ENCODE data around the gene GH2.

The GH2 gene

DNA sequence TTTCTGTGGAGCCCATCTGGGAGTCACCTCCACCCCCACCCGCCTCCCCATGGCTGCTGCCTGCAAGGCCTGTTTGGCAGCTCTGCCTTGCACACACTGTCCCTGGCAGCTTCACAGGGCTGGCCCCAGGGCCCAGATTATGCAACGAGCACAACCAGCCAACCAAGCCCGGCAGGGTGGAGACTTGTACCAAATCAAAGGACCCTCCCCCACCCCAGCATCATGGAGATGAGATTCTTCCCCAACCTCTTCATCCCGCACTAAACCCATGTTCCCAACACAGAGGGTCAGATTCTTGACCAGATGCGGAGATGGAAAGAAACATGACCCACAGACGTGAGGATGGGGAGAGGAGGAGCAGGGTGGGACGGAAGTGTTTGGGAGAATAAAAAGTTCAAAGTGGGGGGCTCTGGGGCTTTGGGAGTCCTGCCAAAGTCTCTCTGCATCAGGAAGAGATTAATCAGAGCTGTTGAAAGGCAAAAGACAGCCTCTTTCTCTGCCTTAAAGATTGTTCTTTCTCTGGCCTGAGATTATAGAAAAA, 43.0 kb downstream of the GH2 start:
- DNase-seq = no peak

DNA sequence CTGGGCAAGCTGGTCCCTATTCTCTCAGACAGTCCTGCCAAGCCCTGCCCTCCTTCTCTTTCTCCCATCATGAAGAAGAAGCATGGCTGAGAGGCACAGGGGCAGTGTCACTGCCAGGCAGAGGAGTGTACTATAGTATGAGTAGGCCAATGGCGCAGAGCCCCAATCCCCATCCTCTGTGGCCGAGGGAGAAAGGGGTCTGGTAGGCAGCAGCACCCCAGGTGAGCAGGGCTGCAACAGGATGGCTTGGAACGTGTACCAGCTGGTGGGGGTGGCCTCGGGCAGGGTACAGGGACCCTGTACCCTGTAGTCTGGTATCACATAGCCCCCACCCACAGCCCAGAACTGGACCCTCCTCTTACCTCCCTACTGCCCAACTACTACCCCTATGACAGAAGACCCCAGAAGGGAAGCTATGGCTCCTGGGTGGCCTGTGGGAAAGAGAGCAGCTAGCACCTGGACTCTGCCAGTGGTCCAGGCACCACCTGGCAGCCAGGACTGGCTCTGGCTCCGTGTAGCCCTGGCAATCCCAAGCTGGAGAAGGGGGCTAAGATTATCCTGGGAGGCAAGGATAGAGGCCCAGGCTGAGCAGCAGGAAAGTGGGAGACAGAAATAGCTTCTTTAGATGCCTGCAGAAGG, 43.7 kb downstream of the GH2 start:
- DNase-seq = no peak

DNA sequence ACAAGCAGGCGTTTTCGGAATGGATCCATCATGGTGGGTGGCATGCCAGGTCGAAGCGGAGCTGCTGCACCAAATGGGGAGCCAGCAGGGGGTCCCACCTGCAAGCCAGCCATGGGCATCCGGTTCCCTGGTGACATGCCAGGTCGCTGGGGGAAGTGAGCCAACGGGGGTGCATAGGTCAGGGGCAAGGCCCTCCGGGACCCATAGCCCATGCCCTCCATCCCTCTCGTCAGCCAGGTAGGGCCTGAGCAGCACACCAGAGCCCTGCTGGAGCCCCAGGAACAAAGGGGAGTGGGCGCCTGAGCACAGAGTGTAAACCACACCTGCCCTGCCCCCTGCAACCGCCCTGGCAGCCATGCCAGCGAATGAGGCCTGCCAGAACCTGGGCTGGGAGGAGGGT, 44.3 kb downstream of the GH2 start:
- DNase-seq = no peak

DNA sequence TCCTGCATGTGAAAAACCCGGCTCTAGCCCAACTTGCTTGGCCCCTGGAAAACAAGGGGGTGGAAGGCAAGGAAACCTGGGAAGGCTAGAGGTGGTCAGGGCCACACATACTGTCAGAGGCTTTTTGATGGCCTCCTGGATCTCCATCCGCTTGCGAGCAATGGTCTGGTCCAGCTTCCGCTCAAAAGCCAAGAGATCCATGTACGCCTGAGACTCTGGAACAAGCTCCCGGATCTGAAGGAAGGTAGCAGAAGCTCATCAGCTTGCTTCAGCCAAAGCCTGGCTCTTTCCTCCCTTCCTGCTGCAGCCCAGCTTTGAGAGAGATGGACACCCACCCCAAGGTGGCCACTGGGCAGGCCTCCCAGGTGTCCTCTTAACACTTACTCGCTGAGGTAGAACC, 44.9 kb downstream of the GH2 start:
- no peak for DNase-seq

DNA sequence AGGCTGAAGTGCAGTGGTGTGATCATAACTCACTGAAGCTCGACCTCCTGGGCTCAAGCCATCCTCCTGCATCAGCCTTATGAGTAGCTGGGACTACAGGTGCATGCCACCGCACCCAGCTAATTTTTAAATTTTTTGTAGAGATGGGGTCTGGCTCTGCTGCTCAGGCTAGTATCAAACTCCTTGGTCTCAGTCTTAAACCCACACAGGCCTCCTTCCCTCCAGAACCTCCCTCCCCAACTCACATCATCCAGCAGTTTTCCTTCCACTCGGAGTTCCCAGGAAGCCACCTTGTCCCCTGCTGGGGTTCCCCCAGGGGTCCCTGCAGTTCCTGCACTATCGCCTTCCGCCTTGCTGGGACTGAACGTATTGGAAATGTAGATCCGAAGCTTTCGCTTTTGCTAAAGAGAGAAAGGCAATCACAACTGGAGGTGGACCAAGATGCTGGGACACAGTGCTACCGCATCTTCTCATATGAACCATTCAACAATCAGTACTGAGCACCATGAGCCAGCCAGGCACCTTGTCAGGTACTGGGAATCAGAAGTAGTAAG, 46.5 kb downstream of the GH2 start:
- no peak for DNase-seq

DNA sequence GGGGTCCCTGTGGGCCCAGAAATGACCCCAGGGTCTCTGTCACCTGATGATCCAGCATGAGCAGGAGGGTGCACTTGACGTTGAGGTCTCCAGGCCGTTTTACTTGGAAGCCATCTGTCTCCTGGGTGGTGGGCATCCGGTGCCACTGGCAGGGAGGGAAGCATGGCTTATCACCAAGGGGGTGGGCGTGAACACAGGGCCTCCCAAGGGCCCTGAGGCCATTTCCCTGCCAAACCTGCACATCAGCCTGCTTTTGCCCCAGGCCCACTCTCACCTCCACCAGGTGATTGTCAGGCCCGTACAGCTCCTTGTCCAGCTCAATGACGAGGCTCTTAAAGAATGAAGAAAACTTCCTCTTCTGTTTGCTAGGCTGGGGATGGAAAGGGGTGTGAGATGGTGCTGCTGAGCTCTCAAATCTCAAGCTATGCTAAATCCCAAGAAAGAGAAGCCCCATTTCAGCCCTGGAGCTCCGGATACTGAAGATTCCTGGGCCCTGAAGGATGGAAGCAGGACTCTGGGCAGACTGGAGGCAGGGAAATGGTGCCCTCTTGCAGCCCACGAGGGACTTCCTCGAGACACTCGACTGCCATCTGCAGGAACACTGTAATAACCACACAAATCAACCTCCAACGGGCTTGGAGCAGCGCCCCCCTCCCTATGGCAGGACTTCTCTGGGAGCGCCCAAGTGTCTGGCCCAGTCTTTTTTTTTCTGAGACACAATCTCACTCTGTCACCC, 47.1 kb downstream of the GH2 start:
- DNase-seq = peak; percentile 35

DNA sequence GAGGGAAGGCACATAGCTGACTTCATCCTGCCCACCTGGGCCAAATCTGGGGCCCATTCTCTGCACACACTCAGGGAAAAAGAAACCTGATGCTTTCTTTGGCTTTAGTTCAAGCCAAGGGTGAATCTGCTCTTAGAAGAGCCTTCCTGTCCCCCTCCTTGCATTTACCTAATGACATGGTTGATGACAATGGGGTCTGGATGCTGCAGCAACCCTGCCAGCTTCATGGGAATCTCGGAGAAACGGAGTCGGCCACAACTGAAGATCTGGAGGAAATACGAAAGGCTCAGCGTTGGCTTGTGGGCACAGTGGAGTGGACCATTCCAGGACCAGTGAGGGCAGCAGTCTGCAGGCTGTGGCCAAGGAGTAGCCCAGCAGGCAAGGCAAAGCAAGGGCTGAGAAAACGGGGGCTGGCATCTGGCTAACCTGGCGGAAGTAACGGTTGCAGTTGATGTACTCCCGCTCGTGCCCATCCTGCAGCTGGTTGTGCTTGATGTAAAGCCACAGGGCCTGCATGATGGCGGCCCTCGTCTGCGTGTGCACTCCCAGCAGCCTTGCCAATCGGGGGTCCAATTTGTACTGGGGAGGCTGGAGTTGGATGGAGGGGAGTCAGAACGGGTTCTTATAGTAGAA, 47.9 kb downstream of the GH2 start:
- DNase-seq = no peak

- DNase-seq = no peak
Measured at GRCh38 chr17:63833026-63833740, 48.6 kb downstream of the GH2 start.

GRCh38 chr17:63832455-63832854, 49.3 kb downstream of the GH2 start:
- DNase-seq = no peak

GRCh38 chr17:63832014-63832413, 49.7 kb downstream of the GH2 start:
- DNase-seq = no peak

DNA sequence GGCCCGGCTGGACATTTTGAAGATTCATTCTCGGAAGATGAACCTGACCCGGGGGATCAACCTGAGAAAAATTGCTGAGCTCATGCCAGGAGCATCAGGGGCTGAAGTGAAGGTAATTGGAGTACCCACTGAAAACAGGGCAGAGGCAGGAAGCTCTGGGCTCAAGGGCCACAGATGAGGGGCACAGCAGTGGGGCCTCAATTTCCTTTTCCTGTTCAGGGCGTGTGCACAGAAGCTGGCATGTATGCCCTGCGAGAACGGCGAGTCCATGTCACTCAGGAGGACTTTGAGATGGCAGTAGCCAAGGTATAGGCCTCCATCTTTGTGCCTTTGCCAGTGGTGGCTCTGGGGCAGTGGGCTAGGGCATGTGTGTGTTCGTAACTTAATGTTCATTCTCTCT, 50.2 kb downstream of the GH2 start:
- DNase-seq = no peak

DNA sequence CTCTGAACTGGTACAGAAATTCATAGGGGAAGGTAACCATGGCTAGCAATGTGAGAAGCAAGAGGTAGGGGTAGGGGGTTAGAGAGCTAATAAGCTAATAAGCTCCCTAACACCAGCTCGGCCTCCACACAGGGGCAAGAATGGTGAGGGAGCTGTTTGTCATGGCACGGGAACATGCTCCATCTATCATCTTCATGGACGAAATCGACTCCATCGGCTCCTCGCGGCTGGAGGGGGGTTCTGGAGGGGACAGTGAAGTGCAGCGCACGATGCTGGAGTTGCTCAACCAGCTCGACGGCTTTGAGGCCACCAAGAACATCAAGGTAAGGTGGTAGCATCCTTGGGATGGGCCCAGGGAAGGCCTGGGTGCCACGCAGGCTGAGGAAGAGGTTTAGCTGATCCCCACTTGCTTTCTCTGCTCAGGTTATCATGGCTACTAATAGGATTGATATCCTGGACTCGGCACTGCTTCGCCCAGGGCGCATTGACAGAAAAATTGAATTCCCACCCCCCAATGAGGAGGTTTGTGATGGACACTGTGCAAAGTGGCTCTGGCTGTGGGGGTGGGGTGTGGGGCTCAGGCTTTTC, 50.7 kb downstream of the GH2 start:
- no peak for DNase-seq

- DNase-seq = no peak
Measured at GRCh38 chr17:63830278-63830677, 51.5 kb downstream of the GH2 start.

All from effector CD8-positive, alpha-beta T cell (primary cell).